K562 (cell line): ENCODE results near the gene PRPF8. TPM values are rescaled to one million over a fixed set of nuclear protein-coding genes. Genes with fewer than 3 reads are reported as not detected.

Source experiments
- CHD4 ChIP-seq: fragments of 200-600 bp; sonication (generic); IDR thresholded peaks from 3 replicates; pipeline ENCODE4 v1.6.1; 2012; ENCODE audit warnings: low read depth, mild to moderate bottlenecking, mixed read lengths, low read length, inconsistent platforms; ENCODE audit not compliant: insufficient read depth, insufficient replicate concordance, poor library complexity, severe bottlenecking
- CTCFL ChIP-seq: IDR thresholded peaks from 2 replicates; pipeline ENCODE4 v1.6.1; 2011; ENCODE audit warnings: borderline replicate concordance, low read depth, mild to moderate bottlenecking, moderate library complexity, low read length; ENCODE audit not compliant: insufficient read depth, poor library complexity, severe bottlenecking
- DPF2 ChIP-seq: fragments of 450-650 bp; IDR thresholded peaks from 2 replicates; pipeline ENCODE4 v1.6.1; 2016
- ERF ChIP-seq: fragments of 450-650 bp; formaldehyde crosslinking; IDR thresholded peaks from 2 replicates; pipeline ENCODE4 v1.4.0; 2020; ENCODE audit warnings: mild to moderate bottlenecking, mixed read lengths
- HDAC2 ChIP-seq: fragments of 450-650 bp; IDR thresholded peaks from 2 replicates; pipeline ENCODE4 v1.6.1; 2016; ENCODE audit warnings: mild to moderate bottlenecking
- MYNN ChIP-seq, 2 experiments: sonication (generic); formaldehyde crosslinking in 1 of 2; IDR thresholded peaks; 2 replicates each; pipeline versions ENCODE4 v1.5.0 to v1.6.1; 2016 to 2020; ENCODE audit warnings: antibody characterized with exemption in 1 of 2, missing genetic modification reagents in 1 of 2
- NFIC ChIP-seq: fragments of 450-650 bp; IDR thresholded peaks from 2 replicates; pipeline ENCODE4 v1.6.1; 2017; ENCODE audit warnings: mild to moderate bottlenecking, inconsistent platforms
- POLR2AphosphoS5 ChIP-seq: IDR thresholded peaks from 2 replicates; pipeline ENCODE4 v1.6.1; 2011; ENCODE audit warnings: mild to moderate bottlenecking, low read depth, low read length, moderate library complexity; ENCODE audit not compliant: control insufficient read depth, insufficient read depth
- RBM17 ChIP-seq: fragments of 200-400 bp; formaldehyde crosslinking; IDR thresholded peaks from 2 replicates; pipeline ENCODE4 v1.6.1; 2017; ENCODE audit warnings: low read depth, mild to moderate bottlenecking, low read length, borderline replicate concordance
- REST ChIP-seq, 2 experiments: fragments of 450-650 bp; formaldehyde crosslinking in 1 of 2; IDR thresholded peaks; 2 replicates each; pipeline versions ENCODE4 v1.4.0 to v1.6.1; 2014 to 2020; ENCODE audit warnings: mild to moderate bottlenecking in 2 of 2, borderline replicate concordance in 1 of 2, low read depth in 1 of 2
- TCF3 ChIP-seq: sonication (generic); formaldehyde crosslinking; IDR thresholded peaks from 2 replicates; pipeline ENCODE4 v1.4.0; 2020; ENCODE audit warnings: mild to moderate bottlenecking, missing genetic modification reagents
- ZBTB34 ChIP-seq: fragments of 250-450 bp; sonication (Bioruptor Pico); IDR thresholded peaks from 2 replicates; pipeline ENCODE4 v1.8.0; 2021; ENCODE audit warnings: mild to moderate bottlenecking, moderate library complexity
- polyA plus RNA-seq, 8 experiments: library from polyadenylated mRNA; depleted of rRNA in 4 of 8; stranded (reverse) in 5 of 8; unstranded in 3 of 8; fragments of >200 nt; fragmentation: Nextera tagmentation in 2 of 8; fragmentation: Illumina TruSeq in 1 of 8; extraction: Ambion mirVana in 2 of 8; extraction: Trizol in 1 of 8; gene quantifications; 2 replicates each; pipeline versions ENCODE4 v1.2.1 to v1.2.3, GENCODE V29; 2011 to 2014; ENCODE audit warnings: inconsistent platforms in 1 of 8, missing spikeins in 1 of 8
- total RNA-seq, 7 experiments: library from RNA; depleted of rRNA in 6 of 7; stranded (reverse); fragments of >200 nt in 6 of 7; fragmentation: Illumina TruSeq in 2 of 7; extraction: Trizol in 2 of 7; gene quantifications; 2 replicates each; pipeline versions ENCODE4 v1.2.1 to v1.2.3, GENCODE V29; 2011 to 2021; ENCODE audit warnings: low replicate concordance in 1 of 7
- TF ChIP-seq, protein P1 (sequence below): sonication (generic); formaldehyde crosslinking; IDR thresholded peaks from 2 replicates; pipeline ENCODE4 v1.8.1; 2022; ENCODE audit warnings: missing genetic modification reagents

PRPF8 gene
- total and polyA plus RNA-seq, 9 of the 15 experiments (the other 6 are each of a cell fraction or from before 2014, with no cell fraction given), result 64.3 to 294 (median 85.9) TPM

GRCh38 chr17:1705004-1705403 lies 20.3 kb upstream of the PRPF8 start (continued):
- TF ChIP-seq ERF (CRISPR knock-in tag) (no peak), HDAC2 (peak; percentile 26; the same call in 1 of the 2 replicates), TCF3 (CRISPR knock-in tag) (peak; percentile 82), CTCFL (no peak), MYNN (IDR thresholded peaks at IDR 0.05) (no peak), MYNN (CRISPR knock-in tag; IDR thresholded peaks at IDR 0.05) (no peak), POLR2AphosphoS5 (0 out of 2 replicates have a peak, but pooled peaks have one; percentile 50), RBM17 (no peak), CHD4 (no peak), REST (IDR thresholded peaks at IDR 0.05; ENCODE audit: borderline replicate concordance) (0 out of 2 replicates have a peak, but pooled peaks have one; percentile 9), REST (CRISPR knock-in tag; IDR thresholded peaks at IDR 0.05; ENCODE audit: low read depth) (no peak), DPF2 (peak; percentile 75), NFIC (peak; percentile 65), ZBTB34 (0 out of 2 replicates have a peak, but pooled peaks have one; percentile 2)
- TF ChIP-seq, protein P1, sequence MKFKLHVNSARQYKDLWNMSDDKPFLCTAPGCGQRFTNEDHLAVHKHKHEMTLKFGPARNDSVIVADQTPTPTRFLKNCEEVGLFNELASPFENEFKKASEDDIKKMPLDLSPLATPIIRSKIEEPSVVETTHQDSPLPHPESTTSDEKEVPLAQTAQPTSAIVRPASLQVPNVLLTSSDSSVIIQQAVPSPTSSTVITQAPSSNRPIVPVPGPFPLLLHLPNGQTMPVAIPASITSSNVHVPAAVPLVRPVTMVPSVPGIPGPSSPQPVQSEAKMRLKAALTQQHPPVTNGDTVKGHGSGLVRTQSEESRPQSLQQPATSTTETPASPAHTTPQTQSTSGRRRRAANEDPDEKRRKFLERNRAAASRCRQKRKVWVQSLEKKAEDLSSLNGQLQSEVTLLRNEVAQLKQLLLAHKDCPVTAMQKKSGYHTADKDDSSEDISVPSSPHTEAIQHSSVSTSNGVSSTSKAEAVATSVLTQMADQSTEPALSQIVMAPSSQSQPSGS (CRISPR knock-in tag), result no peak
